ENCODE measurements around the gene KIRREL1. TPM values are rescaled to one million over a fixed set of nuclear protein-coding genes. Genes with fewer than 3 reads are reported as not detected.

The KIRREL1 gene
- total and polyA plus RNA-seq, 2 donors from 2014 or later, result 13.7 to 54.9 TPM

- H3K9ac ChIP-seq (ENCODE audit: low read length in 3 of 3), result peak overlapping the region in 1 of 3 donors; percentile 21
- intact Hi-C loops (cut with DNase I), result no loop called here
- TF ChIP-seq, protein P1, sequence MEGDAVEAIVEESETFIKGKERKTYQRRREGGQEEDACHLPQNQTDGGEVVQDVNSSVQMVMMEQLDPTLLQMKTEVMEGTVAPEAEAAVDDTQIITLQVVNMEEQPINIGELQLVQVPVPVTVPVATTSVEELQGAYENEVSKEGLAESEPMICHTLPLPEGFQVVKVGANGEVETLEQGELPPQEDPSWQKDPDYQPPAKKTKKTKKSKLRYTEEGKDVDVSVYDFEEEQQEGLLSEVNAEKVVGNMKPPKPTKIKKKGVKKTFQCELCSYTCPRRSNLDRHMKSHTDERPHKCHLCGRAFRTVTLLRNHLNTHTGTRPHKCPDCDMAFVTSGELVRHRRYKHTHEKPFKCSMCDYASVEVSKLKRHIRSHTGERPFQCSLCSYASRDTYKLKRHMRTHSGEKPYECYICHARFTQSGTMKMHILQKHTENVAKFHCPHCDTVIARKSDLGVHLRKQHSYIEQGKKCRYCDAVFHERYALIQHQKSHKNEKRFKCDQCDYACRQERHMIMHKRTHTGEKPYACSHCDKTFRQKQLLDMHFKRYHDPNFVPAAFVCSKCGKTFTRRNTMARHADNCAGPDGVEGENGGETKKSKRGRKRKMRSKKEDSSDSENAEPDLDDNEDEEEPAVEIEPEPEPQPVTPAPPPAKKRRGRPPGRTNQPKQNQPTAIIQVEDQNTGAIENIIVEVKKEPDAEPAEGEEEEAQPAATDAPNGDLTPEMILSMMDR (IDR thresholded peaks at IDR 0.05; ENCODE audit: borderline replicate concordance, extremely low read depth, insufficient read depth), result no peak
- H3K4me3 ChIP-seq (ENCODE audit: low read length in 3 of 3), result no peak overlapping the region
- peaks cover 0 to 10% (median 0%) of the 10 kb centered on the region in 3 donors for H3K36me3 ChIP-seq (ENCODE audit: control insufficient read depth in 2 of 3, insufficient read depth in 3 of 3, low read length in 3 of 3)
- no peaks in the 10 kb centered on the region for H3K9me3 ChIP-seq (ENCODE audit: control insufficient read depth in 2 of 3, insufficient read depth in 1 of 3, low read length in 3 of 3)
- no peak for FAIRE-seq
- peaks cover 7 to 35% (median 9%) of the 10 kb centered on the region in 3 donors for H3K4me1 ChIP-seq (ENCODE audit: control insufficient read depth in 2 of 3, insufficient read depth in 2 of 3, low read depth in 1 of 3, low read length in 3 of 3)
- H3K27ac ChIP-seq (ENCODE audit: low read depth in 2 of 2, low read length in 2 of 2), result peak overlapping the region; percentile 3 to 48
- no peaks in the 10 kb centered on the region for H3K27me3 ChIP-seq (ENCODE audit: control insufficient read depth, insufficient read depth, low read length)
- DNase-seq, result peak; percentile 77 to 88 (median 85)
Observed at GRCh38 chr1:158075078-158075477, 81.6 kb downstream of the KIRREL1 start.

GRCh38 chr1:158076441-158076840 is 83.0 kb downstream of the KIRREL1 start:
- H3K4me3 ChIP-seq (ENCODE audit: low read length in 3 of 3), result no peak overlapping the region
- H3K9ac ChIP-seq (ENCODE audit: low read length in 3 of 3), result no peak overlapping the region
- H3K4me1 ChIP-seq (ENCODE audit: control insufficient read depth in 2 of 3, insufficient read depth in 2 of 3, low read depth in 1 of 3, low read length in 3 of 3), result peaks cover 5 to 33% (median 9%) of the 10 kb centered on the region in 3 donors
- no peaks in the 10 kb centered on the region for H3K9me3 ChIP-seq (ENCODE audit: control insufficient read depth in 2 of 3, insufficient read depth in 1 of 3, low read length in 3 of 3)
- no peaks in the 10 kb centered on the region for H3K27me3 ChIP-seq (ENCODE audit: control insufficient read depth, insufficient read depth, low read length)
- H3K27ac ChIP-seq (ENCODE audit: low read depth in 2 of 2, low read length in 2 of 2), result no peak overlapping the region
- peaks cover 0 to 12% (median 0%) of the 10 kb centered on the region in 3 donors for H3K36me3 ChIP-seq (ENCODE audit: control insufficient read depth in 2 of 3, insufficient read depth in 3 of 3, low read length in 3 of 3)
- DNase-seq (no peak), FAIRE-seq (no peak)
- intact Hi-C loops (cut with DNase I), result no loop called here
- TF ChIP-seq, protein P1 (IDR thresholded peaks at IDR 0.05; ENCODE audit: borderline replicate concordance, extremely low read depth, insufficient read depth), result no peak

DNA sequence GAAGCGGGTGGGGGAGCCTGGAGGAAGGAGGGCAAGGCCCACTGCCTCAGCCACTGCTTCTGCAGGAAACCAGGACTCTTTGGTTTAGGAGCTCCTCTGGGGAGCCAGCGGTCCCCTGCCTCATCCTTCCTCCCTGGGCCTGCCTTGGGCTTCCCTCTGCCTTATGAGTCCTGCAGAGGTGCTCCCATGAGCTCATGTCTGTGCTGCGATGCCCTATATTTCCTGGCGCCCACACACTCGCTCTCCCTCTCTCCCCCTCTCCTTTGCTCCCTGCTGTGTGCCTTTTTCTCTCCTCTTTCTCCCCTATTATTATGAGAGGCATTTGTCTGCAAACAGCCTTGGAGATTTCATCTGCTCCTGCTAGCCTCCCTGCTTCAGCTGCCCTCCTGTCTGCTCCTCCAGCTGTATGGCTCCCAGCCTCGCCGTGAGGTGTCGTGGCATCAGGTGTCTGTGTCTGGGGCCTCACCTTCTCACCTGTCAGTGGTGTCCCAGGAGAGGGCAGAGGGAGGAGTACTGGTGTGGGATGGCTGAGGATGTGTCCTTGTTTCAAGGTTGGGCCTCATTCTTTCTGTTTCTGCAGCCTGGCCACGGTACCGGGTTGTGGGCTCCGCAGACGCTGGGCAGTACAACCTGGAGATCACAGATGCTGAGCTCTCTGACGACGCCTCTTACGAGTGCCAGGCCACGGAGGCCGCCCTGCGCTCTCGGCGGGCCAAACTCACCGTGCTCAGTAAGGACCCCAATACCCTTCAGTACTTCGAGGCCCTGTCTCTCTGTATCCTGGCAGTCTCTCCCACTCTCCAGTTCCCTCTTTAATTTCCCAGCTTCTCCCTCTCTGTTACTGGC is 84.2 kb downstream of the KIRREL1 start:
- Histone ChIP-seq H3K4me3 (ENCODE audit: low read length in 3 of 3) (no peak overlapping the region), H3K4me1 (ENCODE audit: control insufficient read depth in 2 of 3, insufficient read depth in 2 of 3, low read depth in 1 of 3, low read length in 3 of 3) (peaks cover 5 to 29% (median 9%) of the 10 kb centered on the region in 3 donors), H3K9ac (ENCODE audit: low read length in 3 of 3) (no peak overlapping the region), H3K27ac (ENCODE audit: low read depth in 2 of 2, low read length in 2 of 2) (no peak overlapping the region), H3K36me3 (ENCODE audit: control insufficient read depth in 2 of 3, insufficient read depth in 3 of 3, low read length in 3 of 3) (peaks cover 0 to 12% (median 0%) of the 10 kb centered on the region in 3 donors), H3K9me3 (ENCODE audit: control insufficient read depth in 2 of 3, insufficient read depth in 1 of 3, low read length in 3 of 3) (no peaks in the 10 kb centered on the region), H3K27me3 (ENCODE audit: control insufficient read depth, insufficient read depth, low read length) (no peaks in the 10 kb centered on the region)
- no peak for DNase-seq
- TF ChIP-seq, protein P1 (IDR thresholded peaks at IDR 0.05; ENCODE audit: borderline replicate concordance, extremely low read depth, insufficient read depth), result no peak
- intact Hi-C loops (cut with DNase I), result no loop called here
- FAIRE-seq, result no peak

Measured in kidney (tissue), 14 donors.